ENCODE results near the gene CFAP61.

CFAP61 gene

GRCh38 chr20:20267685-20268370 lies 215.5 kb downstream of the CFAP61 start:
- DNase-seq (ENCODE audit: low read depth in 2 of 2, low spot score in 1 of 2), result no peak

DNA sequence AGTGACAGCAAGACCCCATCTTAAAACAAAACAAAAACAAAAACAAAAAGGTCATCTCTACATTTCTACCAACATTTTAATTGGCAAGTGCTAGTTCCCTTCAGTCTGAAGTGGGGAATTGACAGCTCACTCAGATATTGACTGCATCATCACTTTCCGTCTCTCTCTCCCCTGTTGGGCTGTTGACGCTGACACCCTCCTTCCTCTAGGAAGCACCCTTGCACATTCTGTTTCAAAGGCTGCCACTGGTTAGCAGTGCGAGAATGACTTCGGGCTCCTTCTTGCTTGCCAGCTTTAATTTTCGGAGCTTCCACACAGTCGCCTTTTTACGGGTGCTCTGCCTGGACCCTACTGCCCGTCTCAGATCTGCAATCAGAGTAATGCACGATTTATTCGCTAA lies 218.9 kb downstream of the CFAP61 start:
- DNase-seq (ENCODE audit: low read depth in 2 of 2, low spot score in 1 of 2), result no peak

GRCh38 chr20:20272686-20273085 lies 220.4 kb downstream of the CFAP61 start:
- no peak for DNase-seq (ENCODE audit: low read depth in 2 of 2, low spot score in 1 of 2)

DNA sequence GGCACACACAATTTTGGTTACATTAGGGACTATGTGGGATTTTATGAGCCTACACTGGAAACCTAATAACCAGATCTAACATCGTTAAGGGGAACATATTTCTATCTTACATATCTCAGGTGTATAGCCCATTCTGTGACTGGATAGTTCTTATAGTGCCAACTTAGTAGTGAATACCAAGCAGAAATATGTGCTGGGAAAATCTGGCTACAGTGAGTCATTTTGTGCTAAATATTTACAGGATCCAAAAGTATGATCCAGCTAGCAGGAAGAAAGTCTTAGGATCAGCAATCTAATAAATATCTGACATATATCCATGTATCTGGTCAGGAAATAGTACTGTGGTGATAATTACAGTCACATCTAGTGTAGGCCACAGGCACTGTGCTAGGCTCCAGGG lies 221.0 kb downstream of the CFAP61 start:
- no peak for DNase-seq (ENCODE audit: low read depth in 2 of 2, low spot score in 1 of 2)

GRCh38 chr20:20274821-20275220 lies 222.5 kb downstream of the CFAP61 start:
- no peak for DNase-seq (ENCODE audit: low read depth in 2 of 2, low spot score in 1 of 2)

DNA sequence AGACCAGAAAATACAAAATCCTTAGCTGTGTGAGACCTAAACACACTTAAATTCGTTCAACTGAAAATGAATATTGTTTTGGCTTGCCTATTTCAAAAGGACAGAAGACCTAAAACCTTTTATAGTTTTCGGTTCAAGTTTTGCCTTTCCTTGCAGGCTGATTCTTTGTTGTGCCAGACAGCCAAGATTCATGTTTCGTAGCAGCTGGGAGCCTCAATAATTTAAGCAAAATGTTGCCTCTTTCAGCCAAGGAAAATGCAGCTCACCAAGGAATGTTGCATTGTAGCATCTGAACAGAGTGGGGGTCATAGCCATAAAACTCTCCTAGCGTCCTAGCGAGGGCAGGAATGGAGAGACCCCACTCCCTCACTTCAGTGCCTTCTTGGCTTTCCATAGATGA lies 223.3 kb downstream of the CFAP61 start:
- DNase-seq (ENCODE audit: low read depth in 2 of 2, low spot score in 1 of 2), result no peak

DNA sequence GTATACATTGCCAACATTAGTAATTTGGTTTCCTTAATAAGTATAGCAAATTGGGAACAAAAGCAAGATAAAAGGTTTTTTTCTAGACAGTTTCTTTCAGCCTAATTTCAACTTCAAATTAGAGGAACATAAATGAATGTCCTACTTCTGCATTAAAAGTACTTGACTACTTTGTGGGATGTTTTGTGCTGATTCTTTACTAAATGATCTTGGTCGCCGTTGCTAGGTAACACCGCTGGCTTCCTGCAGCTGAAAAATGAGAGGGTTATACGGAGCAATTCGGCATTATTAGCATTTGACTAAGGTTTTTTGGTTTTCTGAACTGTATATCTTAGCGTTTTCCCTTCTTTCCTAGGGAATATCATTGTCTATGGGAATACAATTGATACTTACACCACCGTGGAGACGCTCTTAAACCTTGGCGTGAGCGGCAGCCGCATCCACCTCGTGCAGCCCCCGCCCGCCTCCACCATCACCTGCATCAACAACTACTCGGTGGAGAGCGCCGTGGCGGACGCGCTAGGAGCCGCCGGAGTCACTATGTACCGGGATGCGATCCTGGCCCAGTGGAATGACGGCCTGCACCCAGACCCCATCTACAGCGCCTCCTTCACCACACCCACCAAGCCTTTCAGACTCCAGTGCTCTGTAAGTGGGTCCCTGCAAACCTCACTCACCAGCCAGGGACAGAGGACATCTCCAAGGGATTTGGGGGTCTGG lies 224.6 kb downstream of the CFAP61 start:
- DNase-seq (ENCODE audit: low read depth in 2 of 2, low spot score in 1 of 2), result no peak

GRCh38 chr20:20277894-20278335 lies 225.6 kb downstream of the CFAP61 start:
- no peak for DNase-seq (ENCODE audit: low read depth in 2 of 2, low spot score in 1 of 2)

GRCh38 chr20:20286061-20286460 lies 233.7 kb downstream of the CFAP61 start:
- no peak for DNase-seq (ENCODE audit: low read depth in 2 of 2, low spot score in 1 of 2)

DNA sequence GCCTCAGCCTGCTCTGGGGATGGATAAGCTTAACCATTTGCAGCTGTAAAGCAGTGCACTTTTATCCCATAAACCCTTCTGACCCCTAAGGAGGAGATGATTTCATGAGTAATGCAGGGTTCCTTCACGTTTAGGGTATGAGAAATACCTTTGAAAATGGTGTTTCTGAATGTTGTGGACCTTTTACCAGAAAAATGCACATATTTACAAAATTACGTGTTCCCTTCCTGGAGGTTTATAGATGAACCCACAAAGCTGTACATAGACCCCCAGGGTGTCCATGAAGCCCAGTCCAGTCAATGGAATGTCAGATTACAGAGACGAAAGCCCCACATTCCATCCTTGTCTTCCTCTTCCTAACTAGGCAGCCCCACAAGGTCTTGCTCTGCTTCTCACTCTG lies 237.0 kb downstream of the CFAP61 start:
- DNase-seq (ENCODE audit: low read depth in 2 of 2, low spot score in 1 of 2), result no peak

- no peak for DNase-seq (ENCODE audit: low read depth in 2 of 2, low spot score in 1 of 2)
Measured at GRCh38 chr20:20292472-20292871, 240.1 kb downstream of the CFAP61 start.

DNA sequence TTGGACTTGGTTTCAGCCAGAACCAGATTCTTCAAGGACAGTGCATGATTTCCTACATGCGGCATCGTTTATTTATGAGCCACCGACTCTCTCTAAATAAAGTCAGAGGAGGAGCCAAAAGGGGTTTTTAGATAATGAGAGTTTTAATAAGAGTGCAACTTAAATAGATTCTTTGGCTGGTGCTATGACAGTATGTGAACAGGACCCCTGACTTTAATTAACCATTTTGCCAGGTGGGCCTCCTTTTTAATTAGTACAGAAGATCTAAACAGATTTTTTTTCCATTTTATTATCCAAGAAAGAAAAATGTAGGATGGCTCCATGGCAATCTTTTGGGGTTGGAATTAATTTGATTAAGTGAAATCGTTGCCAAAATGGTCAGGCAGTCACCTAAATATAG lies 240.8 kb downstream of the CFAP61 start:
- DNase-seq (ENCODE audit: low read depth in 2 of 2, low spot score in 1 of 2), result no peak

DNA sequence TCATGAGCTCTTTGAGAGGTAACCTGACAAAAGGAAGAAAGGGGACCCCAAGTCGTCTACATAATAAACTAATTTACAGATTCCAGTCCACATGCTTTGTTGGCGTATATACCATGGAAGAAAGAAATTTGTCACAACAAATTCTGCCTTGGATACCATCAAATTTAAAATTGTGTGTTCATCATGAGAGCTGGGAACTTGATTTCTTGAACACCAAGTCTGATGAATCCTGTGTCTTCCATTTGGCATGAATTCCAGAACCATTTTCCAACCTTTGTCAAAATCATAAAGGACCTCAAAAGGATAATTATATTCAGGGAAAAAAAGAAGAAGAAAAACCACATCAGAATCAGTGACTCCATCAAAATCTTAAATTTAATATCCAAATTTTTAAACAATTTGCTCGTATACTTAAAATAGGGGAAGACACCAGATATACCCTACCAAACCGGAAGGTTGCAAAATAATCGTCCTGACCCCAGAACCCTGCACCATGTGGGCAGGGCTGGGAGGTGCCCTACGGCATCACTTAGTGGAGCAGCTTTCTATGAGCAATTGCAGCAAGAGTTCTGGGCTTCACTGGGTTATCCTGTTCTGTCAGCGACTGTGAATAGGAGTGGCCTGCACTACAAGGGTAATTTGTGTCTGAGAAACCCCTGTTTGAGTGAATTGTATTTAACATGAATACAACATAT lies 241.5 kb downstream of the CFAP61 start:
- no peak for DNase-seq (ENCODE audit: low read depth in 2 of 2, low spot score in 1 of 2)

- no peak for DNase-seq (ENCODE audit: low read depth in 2 of 2, low spot score in 1 of 2)
Measured at GRCh38 chr20:20295621-20296498, 243.5 kb downstream of the CFAP61 start.

DNA sequence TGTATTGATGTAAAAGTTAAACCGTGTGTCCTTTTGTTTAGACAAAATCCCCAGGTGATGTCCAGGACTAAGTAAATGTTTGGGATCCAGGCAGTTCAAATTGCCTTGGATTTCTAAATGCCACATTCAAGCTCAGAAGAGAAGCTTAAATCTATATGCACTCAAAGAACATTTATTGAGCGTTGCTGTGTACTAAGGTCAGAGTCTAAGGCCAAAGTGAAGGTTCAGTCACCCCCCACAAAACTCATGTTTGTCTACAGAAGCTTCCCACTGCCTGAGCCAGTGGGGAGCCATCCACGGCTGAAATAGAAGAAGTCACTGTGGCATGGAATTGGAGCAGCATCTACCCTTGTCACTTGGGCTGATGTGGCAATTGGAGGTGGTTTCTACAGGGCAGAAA lies 244.8 kb downstream of the CFAP61 start:
- no peak for DNase-seq (ENCODE audit: low read depth in 2 of 2, low spot score in 1 of 2)

- no peak for DNase-seq (ENCODE audit: low read depth in 2 of 2, low spot score in 1 of 2)
Measured at GRCh38 chr20:20297752-20298151, 245.4 kb downstream of the CFAP61 start.

- DNase-seq (ENCODE audit: low read depth in 2 of 2, low spot score in 1 of 2), result no peak
Measured at GRCh38 chr20:20299904-20300303, 247.6 kb downstream of the CFAP61 start.

DNA sequence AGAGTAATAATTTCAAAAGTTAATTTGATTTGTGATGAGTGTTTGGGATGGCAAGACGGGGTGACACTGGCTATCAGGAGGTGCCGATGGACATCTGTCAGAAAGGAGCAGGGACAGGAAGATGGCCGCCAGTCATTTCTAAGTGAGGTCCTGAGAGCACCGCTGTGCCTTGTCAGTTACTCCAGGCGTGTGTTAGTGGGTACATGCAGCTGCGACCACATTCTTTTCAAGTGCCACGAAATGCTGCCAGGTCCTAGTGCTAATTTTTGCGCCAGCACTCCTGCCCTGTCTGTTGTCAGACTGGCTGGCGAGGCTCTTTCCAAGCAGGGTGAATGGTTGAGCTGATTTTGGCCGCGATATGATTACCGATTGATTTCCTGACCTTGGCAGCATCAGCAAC lies 251.0 kb downstream of the CFAP61 start:
- no peak for DNase-seq (ENCODE audit: low read depth in 2 of 2, low spot score in 1 of 2)

- no peak for DNase-seq (ENCODE audit: low read depth in 2 of 2, low spot score in 1 of 2)
Measured at GRCh38 chr20:20303742-20304141, 251.4 kb downstream of the CFAP61 start.

- DNase-seq (ENCODE audit: low read depth in 2 of 2, low spot score in 1 of 2), result no peak
Measured at GRCh38 chr20:20304942-20305341, 252.6 kb downstream of the CFAP61 start.

DNA sequence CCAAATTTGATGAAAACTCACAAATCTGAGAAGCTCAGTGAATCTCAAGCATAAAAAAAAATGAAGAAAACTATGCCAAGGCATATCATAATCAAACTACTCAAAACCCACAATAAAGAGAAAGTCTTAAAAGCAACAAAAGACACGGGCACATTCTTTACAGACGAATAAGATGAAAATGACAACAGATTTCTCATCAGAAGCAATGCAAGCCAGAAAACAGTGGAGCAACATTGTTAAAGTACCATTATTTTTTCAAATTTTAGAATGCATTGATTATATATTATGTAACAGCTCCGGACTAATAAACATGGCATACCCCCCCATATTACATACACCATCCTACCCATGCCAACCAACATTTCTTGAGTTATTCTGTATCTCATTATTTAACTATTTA lies 260.2 kb downstream of the CFAP61 start:
- DNase-seq (ENCODE audit: low read depth in 2 of 2, low spot score in 1 of 2), result no peak

All from stimulated activated CD8-positive, alpha-beta memory T cell treated with anti-CD3 and anti-CD28 coated beads, Interleukin-4, amount 100 ng/mL, for 4 hours (primary cell).